ENCODE data around the gene LCMT1. TPM values are rescaled to one million over a fixed set of nuclear protein-coding genes. Genes with fewer than 3 reads are reported as not detected.
A peak's percentile ranks its signal among the peaks of the same experiment; 100 is the strongest.

LCMT1 gene
- total and polyA plus RNA-seq, 2 of the 13 experiments (the other 11 are each of a cell fraction or from before 2014, with no cell fraction given), result 41.2 to 48.7 TPM

DNA sequence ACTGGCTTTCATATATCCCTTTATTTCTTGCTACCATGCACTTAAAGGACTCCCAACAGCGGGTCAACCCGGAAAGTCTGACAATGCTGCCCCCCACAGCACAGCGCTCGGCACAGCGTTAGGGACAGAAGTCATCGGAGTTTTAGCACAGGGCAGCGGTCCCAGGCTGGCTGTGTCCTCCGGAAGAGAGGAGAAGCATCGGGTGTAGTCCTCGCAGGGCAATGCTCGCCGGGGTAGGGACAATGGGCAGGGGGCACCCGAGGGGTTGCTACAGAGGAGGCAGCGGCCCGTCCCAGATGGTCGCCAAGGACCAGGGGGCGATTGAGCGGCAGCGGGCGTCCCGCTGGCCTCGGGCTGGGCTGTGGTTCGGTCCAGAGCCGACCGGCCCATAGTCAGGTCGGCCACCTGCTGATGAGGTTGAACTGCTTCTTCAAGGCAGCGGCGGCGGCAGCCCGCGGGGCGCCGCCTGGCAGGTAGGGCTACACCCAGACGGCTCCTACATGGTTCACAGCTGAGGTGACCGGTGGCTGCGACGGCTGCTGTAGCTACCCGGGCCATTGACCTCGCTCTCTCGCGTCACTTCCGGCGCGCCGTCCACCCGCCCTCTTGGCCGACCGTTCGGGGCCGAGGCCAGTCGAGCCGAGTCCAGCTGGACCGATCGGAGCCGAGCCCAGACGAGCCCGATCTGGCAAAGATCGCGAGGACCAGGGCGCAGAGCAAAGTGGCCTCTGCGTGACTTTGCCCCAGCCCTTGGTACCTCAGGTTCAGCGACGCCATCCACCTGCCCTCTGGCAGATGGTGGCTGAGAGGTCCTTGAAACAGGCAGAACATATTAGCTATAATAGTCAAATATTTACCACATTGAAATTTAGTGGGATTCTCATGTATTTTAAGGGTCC lies 4.7 kb upstream of the LCMT1 start (continued):
- TF ChIP-seq, protein P1, sequence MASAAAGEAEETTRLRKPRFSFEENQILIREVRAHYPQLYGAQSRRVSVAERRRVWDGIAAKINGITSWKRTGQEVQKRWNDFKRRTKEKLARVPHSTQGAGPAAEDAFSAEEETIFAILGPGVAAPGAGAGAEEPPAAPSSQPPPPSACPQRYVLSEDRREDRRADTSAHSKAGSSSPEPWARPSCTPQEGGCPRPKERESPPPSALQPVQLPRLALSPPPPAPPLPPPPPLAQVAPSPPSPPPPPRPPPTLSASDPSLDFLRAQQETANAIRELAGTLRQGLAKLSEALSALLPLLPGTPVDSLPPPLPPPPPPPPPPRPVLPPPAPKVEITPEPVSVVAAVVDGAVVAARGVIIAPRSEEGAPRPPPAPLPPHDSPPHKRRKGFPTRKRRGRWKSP (CRISPR knock-in tag; IDR thresholded peaks at IDR 0.05), result peak; percentile 82; the same call in 1 of the 2 replicates
- TF ChIP-seq TCF7L2 (IDR thresholded peaks at IDR 0.05; ENCODE audit: low read depth, low read length) (no peak), TSC22D2 (CRISPR knock-in tag; IDR thresholded peaks at IDR 0.05; ENCODE audit: borderline replicate concordance) (peak; percentile 69; the same call in 1 of the 2 replicates), ZBTB7A (CRISPR knock-in tag; IDR thresholded peaks at IDR 0.05) (no peak; the same call in 1 of the 2 replicates), STAG1 (CRISPR knock-in tag; IDR thresholded peaks at IDR 0.05) (peak; percentile 83), ZNF792 (CRISPR knock-in tag; IDR thresholded peaks at IDR 0.05) (peak; percentile 85), PAX8 (CRISPR knock-in tag; IDR thresholded peaks at IDR 0.05; ENCODE audit: borderline replicate concordance) (peak; percentile 74; the same call in 1 of the 2 replicates), ZNF841 (CRISPR knock-in tag; IDR thresholded peaks at IDR 0.05; ENCODE audit: borderline replicate concordance) (no peak), ATAD3A (CRISPR knock-in tag; IDR thresholded peaks at IDR 0.05) (no peak), ZNF850 (CRISPR knock-in tag; conservative IDR thresholded peaks at IDR 0.05) (no peak; the same call in 1 of the 2 replicates), ZNF678 (CRISPR knock-in tag; IDR thresholded peaks at IDR 0.05) (peak; percentile 77; the same call in 1 of the 2 replicates), NCOA1 (CRISPR knock-in tag; IDR thresholded peaks at IDR 0.05) (peak; percentile 72; the same call in 1 of the 2 replicates), MTF1 (CRISPR knock-in tag; IDR thresholded peaks at IDR 0.05) (no peak), REPIN1 (CRISPR knock-in tag; IDR thresholded peaks at IDR 0.05; ENCODE audit: borderline replicate concordance, low read depth) (no peak)
- TF ChIP-seq, protein P2, sequence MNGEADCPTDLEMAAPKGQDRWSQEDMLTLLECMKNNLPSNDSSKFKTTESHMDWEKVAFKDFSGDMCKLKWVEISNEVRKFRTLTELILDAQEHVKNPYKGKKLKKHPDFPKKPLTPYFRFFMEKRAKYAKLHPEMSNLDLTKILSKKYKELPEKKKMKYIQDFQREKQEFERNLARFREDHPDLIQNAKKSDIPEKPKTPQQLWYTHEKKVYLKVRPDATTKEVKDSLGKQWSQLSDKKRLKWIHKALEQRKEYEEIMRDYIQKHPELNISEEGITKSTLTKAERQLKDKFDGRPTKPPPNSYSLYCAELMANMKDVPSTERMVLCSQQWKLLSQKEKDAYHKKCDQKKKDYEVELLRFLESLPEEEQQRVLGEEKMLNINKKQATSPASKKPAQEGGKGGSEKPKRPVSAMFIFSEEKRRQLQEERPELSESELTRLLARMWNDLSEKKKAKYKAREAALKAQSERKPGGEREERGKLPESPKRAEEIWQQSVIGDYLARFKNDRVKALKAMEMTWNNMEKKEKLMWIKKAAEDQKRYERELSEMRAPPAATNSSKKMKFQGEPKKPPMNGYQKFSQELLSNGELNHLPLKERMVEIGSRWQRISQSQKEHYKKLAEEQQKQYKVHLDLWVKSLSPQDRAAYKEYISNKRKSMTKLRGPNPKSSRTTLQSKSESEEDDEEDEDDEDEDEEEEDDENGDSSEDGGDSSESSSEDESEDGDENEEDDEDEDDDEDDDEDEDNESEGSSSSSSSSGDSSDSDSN (CRISPR knock-in tag; IDR thresholded peaks at IDR 0.05), result peak; percentile 94
- TF ChIP-seq, protein P3, sequence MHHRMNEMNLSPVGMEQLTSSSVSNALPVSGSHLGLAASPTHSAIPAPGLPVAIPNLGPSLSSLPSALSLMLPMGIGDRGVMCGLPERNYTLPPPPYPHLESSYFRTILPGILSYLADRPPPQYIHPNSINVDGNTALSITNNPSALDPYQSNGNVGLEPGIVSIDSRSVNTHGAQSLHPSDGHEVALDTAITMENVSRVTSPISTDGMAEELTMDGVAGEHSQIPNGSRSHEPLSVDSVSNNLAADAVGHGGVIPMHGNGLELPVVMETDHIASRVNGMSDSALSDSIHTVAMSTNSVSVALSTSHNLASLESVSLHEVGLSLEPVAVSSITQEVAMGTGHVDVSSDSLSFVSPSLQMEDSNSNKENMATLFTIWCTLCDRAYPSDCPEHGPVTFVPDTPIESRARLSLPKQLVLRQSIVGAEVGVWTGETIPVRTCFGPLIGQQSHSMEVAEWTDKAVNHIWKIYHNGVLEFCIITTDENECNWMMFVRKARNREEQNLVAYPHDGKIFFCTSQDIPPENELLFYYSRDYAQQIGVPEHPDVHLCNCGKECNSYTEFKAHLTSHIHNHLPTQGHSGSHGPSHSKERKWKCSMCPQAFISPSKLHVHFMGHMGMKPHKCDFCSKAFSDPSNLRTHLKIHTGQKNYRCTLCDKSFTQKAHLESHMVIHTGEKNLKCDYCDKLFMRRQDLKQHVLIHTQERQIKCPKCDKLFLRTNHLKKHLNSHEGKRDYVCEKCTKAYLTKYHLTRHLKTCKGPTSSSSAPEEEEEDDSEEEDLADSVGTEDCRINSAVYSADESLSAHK (CRISPR knock-in tag; IDR thresholded peaks at IDR 0.05; ENCODE audit: borderline replicate concordance), result no peak; the same call in 1 of the 2 replicates
- TF ChIP-seq, protein P4, sequence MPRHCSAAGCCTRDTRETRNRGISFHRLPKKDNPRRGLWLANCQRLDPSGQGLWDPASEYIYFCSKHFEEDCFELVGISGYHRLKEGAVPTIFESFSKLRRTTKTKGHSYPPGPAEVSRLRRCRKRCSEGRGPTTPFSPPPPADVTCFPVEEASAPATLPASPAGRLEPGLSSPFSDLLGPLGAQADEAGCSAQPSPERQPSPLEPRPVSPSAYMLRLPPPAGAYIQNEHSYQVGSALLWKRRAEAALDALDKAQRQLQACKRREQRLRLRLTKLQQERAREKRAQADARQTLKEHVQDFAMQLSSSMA (CRISPR knock-in tag; IDR thresholded peaks at IDR 0.05), result no peak; the same call in 1 of the 2 replicates
- TF ChIP-seq, protein P5, sequence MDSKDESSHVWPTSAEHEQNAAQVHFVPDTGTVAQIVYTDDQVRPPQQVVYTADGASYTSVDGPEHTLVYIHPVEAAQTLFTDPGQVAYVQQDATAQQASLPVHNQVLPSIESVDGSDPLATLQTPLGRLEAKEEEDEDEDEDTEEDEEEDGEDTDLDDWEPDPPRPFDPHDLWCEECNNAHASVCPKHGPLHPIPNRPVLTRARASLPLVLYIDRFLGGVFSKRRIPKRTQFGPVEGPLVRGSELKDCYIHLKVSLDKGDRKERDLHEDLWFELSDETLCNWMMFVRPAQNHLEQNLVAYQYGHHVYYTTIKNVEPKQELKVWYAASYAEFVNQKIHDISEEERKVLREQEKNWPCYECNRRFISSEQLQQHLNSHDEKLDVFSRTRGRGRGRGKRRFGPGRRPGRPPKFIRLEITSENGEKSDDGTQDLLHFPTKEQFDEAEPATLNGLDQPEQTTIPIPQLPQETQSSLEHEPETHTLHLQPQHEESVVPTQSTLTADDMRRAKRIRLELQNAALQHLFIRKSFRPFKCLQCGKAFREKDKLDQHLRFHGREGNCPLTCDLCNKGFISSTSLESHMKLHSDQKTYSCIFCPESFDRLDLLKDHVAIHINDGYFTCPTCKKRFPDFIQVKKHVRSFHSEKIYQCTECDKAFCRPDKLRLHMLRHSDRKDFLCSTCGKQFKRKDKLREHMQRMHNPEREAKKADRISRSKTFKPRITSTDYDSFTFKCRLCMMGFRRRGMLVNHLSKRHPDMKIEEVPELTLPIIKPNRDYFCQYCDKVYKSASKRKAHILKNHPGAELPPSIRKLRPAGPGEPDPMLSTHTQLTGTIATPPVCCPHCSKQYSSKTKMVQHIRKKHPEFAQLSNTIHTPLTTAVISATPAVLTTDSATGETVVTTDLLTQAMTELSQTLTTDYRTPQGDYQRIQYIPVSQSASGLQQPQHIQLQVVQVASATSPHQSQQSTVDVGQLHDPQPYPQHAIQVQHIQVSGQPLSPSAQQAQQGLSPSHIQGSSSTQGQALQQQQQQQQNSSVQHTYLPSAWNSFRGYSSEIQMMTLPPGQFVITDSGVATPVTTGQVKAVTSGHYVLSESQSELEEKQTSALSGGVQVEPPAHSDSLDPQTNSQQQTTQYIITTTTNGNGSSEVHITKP (CRISPR knock-in tag; IDR thresholded peaks at IDR 0.05; ENCODE audit: low read depth), result peak; percentile 59; the same call in 1 of the 2 replicates
